HG03097 (cell line): ENCODE results near the gene CNPY4.

Experiments used
- ATAC-seq: cut with Tn5 transposase; IDR thresholded peaks from one replicate; pipeline ENCODE4 v1.9.1; 2021; ENCODE audit not compliant: unreplicated experiment, low FRiP score

CNPY4 gene, protein sequence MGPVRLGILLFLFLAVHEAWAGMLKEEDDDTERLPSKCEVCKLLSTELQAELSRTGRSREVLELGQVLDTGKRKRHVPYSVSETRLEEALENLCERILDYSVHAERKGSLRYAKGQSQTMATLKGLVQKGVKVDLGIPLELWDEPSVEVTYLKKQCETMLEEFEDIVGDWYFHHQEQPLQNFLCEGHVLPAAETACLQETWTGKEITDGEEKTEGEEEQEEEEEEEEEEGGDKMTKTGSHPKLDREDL

DNA sequence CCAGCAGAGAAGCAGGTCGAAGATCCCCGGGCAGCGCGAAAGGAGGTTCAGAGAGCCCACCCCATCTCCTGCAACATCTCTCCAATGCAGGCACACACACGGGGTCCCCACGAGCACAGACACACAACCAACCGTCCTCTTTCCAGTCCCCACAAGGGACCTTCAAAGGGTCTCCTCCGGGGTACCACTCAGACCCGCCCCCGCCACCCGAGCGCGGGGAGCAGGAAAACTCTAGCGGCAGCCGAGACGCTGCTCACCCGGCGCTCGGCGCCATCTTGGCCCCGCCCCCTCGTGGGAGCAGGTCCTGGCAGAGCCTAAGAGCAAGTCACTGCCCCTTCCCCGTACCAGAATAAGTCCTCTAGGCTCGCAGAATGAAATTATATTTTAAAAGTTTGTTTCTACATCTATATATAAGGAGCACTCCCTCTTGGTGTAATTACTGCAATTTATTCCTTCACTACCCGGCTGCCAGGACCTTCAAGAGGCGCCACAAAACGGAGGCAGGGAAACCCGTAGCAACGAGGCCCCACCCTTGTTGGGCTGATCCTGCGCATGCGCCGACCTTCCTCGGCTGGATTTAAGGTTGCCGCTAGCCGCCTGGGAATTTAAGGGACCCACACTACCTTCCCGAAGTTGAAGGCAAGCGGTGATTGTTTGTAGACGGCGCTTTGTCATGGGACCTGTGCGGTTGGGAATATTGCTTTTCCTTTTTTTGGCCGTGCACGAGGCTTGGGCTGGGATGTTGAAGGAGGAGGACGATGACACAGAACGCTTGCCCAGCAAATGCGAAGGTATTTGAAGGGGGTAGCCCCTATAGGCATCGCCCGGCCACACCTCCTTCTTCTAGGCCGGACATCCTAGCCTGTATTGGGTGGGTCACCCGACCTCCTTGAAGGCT, at the start of gene CNPY4, which contains the start of gene TAF6:
CNPY4 (plus strand) TSS at position 563 of the 898 bp plus-strand sequence; CDS start at position 674, 111 bp downstream.
TAF6 (minus strand) TSS at position 287 of the 898 bp plus-strand sequence. CDS start 5,149 bp downstream, outside the sequence.
- peak; percentile 63 for ATAC-seq

DNA sequence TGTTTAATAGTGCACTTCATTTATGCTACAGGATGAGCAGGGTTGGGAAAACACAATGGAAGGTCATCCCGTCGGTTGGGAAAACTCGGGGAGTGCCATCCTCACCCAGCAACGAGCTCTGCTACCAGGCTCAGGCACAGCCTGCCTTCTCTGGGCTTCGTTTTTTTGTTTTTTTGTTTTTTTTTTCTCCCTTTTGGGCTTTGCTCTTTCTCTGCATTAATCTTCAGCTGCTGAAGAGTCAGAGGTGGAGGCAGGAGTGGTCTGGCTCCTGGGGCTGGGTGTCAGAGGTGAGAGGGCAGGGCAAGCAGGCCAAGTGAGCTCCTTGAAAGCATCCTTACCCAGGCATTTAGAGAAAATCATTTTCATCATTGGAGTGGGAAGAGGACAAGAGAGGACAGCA, 49.4 kb upstream of the CNPY4 start:
- ATAC-seq, result no peak

- no peak for ATAC-seq
Measured at GRCh38 chr7:100071018-100071723, 48.3 kb upstream of the CNPY4 start.

- ATAC-seq, result no peak
Measured at GRCh38 chr7:100072462-100072861, 47.0 kb upstream of the CNPY4 start.

- ATAC-seq, result no peak
Measured at GRCh38 chr7:100074841-100075240, 44.6 kb upstream of the CNPY4 start.

DNA sequence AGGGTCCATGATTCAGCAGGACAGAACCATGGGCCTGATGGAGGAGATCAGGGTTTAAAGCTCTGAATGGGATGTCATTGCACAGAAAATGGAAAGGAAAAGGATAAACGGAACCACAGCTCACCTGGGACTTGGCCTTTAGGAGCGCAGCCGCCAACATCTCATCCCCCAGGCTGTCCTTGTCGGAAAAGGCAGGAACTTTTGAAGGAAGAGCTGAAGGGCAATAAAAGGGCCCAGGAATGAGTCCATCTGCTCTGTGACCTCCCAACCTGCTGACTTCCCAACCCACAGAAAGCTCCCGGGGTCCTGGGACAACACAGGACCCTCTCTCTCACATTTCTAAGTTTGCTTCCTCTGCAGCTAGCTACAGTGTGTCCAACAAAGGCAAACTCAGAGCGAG, 44.0 kb upstream of the CNPY4 start:
- no peak for ATAC-seq

DNA sequence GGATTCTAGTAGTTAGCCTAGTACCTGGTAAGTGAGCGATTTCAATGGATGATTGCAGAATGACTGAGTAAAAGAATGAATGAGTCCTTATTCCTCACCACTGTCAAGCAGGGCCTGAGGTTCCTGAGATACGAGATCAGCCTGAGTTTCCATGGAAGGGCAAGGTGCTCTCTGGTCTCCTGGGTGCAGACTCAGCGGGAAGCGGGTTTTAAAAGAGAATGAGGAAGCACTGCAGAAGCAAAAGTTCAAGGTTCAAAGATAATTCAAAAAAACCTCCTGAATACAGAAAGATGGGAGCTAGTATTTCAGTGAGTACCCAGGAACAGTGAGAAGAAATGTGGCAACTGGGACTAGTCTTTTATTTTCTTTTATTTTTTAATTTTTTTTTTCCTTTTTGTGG, 42.2 kb upstream of the CNPY4 start:
- no peak for ATAC-seq

GRCh38 chr7:100079024-100079560, 40.3 kb upstream of the CNPY4 start:
- no peak for ATAC-seq

- no peak for ATAC-seq
Measured at GRCh38 chr7:100080907-100081534, 38.4 kb upstream of the CNPY4 start.

DNA sequence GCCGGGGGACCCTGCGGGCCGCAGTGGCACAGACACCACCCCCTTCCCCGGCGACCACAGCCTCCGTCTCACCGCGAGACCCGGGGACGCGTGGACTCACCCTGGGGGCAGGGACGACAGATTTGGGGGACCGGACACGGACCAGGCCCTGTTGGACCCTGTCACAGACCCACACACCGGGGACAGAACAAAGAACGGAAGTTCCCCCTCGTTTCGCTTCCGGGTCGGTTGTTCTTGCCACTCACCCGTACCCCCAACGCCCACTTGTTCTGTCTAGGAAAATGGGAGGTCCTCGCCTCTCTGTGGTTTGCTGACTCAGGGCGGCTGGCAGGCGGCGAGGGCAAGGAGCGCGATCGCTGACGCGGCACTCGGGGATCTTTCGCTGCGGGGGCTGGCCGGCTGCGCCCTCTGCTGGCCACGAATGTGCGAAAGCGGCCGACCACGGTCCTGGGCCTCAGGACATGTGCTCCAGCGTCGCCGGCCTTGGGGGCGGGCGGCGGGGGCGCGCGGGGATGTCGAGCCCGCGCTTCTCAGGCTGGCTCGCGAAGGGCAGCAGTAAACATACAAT, 37.8 kb upstream of the CNPY4 start, which contains the start of gene ZNF3:
ZNF3 (minus strand) TSS at position 189 of the 568 bp plus-strand sequence. CDS start 4,366 bp downstream, outside the sequence.
- ATAC-seq, result peak; percentile 82

GRCh38 chr7:100082978-100083377, 36.5 kb upstream of the CNPY4 start:
- ATAC-seq, result no peak

DNA sequence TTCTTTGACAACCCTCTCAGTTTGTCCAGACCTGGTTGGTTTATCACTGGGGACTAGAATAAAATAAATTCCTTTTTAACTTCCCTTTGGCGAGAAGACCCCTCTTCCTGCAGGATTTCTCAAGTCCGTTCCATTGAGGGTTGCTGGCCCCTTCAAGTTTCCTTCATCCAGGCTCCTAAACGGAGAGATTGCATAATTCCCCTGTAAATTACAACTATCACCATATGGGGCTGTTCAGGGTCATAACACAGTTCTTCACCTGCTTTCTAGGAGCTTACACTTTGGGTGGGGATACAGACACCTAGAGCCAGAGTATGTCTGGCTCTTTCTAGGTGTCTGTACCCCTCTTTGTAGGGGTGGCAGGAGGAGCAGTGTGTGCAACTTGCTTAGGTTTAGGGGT, 33.9 kb upstream of the CNPY4 start:
- ATAC-seq, result no peak

GRCh38 chr7:100087055-100087750, 32.2 kb upstream of the CNPY4 start:
- no peak for ATAC-seq

GRCh38 chr7:100088095-100088620, 31.3 kb upstream of the CNPY4 start:
- no peak for ATAC-seq

DNA sequence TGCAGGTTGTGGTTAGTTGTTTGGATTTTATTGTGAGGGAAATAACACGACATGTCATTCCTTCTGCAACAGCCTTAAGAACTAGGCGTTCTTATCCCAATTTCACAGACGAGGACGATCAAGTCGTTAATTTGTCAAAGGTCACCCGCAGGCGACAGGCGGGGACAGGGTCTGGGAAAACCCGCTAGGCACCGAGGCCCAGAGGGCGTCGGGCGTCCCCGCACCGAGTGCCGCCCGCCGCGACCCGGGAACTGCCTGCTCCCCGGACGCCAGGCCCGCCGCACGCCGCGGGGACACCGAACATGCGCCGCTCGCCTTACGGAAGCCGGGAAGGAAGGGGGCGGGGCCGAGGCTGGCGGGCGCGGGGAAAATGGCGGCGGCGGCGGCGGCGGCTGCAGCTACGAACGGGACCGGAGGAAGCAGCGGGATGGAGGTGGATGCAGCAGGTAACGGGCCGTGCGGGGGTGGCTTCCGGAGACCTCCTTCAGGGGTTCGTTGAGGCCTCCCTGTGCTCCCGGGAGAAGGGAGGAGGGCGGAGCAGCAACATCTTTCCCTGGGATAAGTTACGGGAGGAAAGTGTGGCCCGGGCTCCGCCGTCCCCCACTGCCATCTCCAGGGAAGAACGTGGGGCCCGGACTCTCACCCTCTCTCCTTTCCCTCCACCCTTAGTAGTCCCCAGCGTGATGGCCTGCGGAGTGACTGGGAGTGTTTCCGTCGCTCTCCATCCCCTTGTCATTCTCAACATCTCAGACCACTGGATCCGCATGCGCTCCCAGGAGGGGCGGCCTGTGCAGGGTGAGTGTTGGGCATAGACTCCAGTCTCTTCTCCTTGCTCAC, 30.6 kb upstream of the CNPY4 start, which contains the start of gene COPS6:
COPS6 (plus strand) TSS at position 349 of the 837 bp plus-strand sequence; CDS start at position 371, 22 bp downstream.
- no peak for ATAC-seq

GRCh38 chr7:100089458-100090196, 29.8 kb upstream of the CNPY4 start:
- ATAC-seq, result no peak
